Naive thymus-derived CD4-positive, alpha-beta T cell (primary cell): ENCODE measurements around the gene UBE2G1. TPM values are rescaled to one million over a fixed set of nuclear protein-coding genes. Genes with fewer than 3 reads are reported as not detected.

Experiments used
- ATAC-seq: fragments of 150-1000 bp; cut with Tn5 transposase; 2 replicates; pipeline ENCODE4 v1.10.0; 2021; ENCODE audit warnings: mild to moderate bottlenecking, moderate library complexity
- CTCF ChIA-PET: fragments of 350-600 bp; sonication (Branson Sonifier 250); formaldehyde crosslinking; loops from one replicate; lab custom pipeline; 2021; ENCODE audit warnings: antibody characterized with exemption; lab: Charles Lee
- POLR2A ChIA-PET: fragments of 350-600 bp; sonication (Branson Sonifier 250); formaldehyde crosslinking; loops from one replicate; lab custom pipeline; 2021; ENCODE audit warnings: antibody characterized with exemption, inconsistent platforms; lab: Charles Lee
- DNase-seq, 9 donors: peaks; one replicate each; pipeline versions ENCODE4 v3.0.0 to v3.0.0-alpha.2; 2020 to 2022; ENCODE audit warnings: mixed read lengths in 1 of 9
- H3K27ac ChIP-seq: one replicate; pipeline ENCODE4 v1.7.0; 2013; ENCODE audit warnings: mild to moderate bottlenecking, low read depth, low read length, moderate library complexity
- H3K27me3 ChIP-seq, 2 donors: one replicate each; pipeline ENCODE4 v1.7.0; 2013; ENCODE audit warnings: low read length in 2 of 2, mild to moderate bottlenecking in 2 of 2, moderate library complexity in 2 of 2; ENCODE audit not compliant: control insufficient read depth in 2 of 2, insufficient read depth in 2 of 2
- H3K36me3 ChIP-seq, 3 experiments: 1 replicate in 2 of 3; 2 replicates in 1 of 3; pipeline ENCODE4 v1.7.0; 2013; ENCODE audit warnings: low read length in 3 of 3, mild to moderate bottlenecking in 3 of 3, moderate library complexity in 1 of 3; ENCODE audit not compliant: insufficient read depth in 3 of 3, control insufficient read depth in 2 of 3
- H3K4me1 ChIP-seq, 2 donors: one replicate each; pipeline ENCODE4 v1.7.0; 2013; ENCODE audit warnings: low read length in 2 of 2, mild to moderate bottlenecking in 2 of 2, moderate library complexity in 1 of 2; ENCODE audit not compliant: control insufficient read depth in 2 of 2, insufficient read depth in 2 of 2
- H3K4me3 ChIP-seq: 2 replicates; pipeline ENCODE4 v1.7.0; 2013; ENCODE audit warnings: mild to moderate bottlenecking, low read length
- H3K9me3 ChIP-seq, 3 experiments: 1 replicate in 2 of 3; 2 replicates in 1 of 3; pipeline ENCODE4 v1.7.0; 2013; ENCODE audit warnings: low read length in 3 of 3; ENCODE audit not compliant: control insufficient read depth in 2 of 3
- H3K27ac Mint-ChIP-seq, 9 donors: one replicate each; pipeline ENCODE4 v1.8.0; 2020 to 2022; ENCODE audit warnings: mixed read lengths in 9 of 9, mild to moderate bottlenecking in 8 of 9, moderate library complexity in 5 of 9, inconsistent platforms in 2 of 9
- H3K27me3 Mint-ChIP-seq, 5 donors: one replicate each; pipeline ENCODE4 v1.8.0; 2021 to 2022; ENCODE audit warnings: mixed read lengths in 5 of 5, mild to moderate bottlenecking in 1 of 5
- H3K36me3 Mint-ChIP-seq, 5 donors: one replicate each; pipeline ENCODE4 v1.8.0; 2020 to 2022; ENCODE audit warnings: mixed read lengths in 5 of 5, mild to moderate bottlenecking in 3 of 5, inconsistent platforms in 1 of 5
- H3K4me1 Mint-ChIP-seq, 7 donors: one replicate each; pipeline ENCODE4 v1.8.0; 2020 to 2022; ENCODE audit warnings: mixed read lengths in 7 of 7, mild to moderate bottlenecking in 3 of 7, inconsistent platforms in 1 of 7
- H3K4me3 Mint-ChIP-seq, 10 donors: one replicate each; pipeline ENCODE4 v1.8.0; 2020 to 2022; ENCODE audit warnings: mild to moderate bottlenecking in 10 of 10, mixed read lengths in 10 of 10, moderate library complexity in 6 of 10, inconsistent platforms in 2 of 10
- H3K9me3 Mint-ChIP-seq, 11 donors: one replicate each; pipeline ENCODE4 v1.8.0; 2020 to 2022; ENCODE audit warnings: mixed read lengths in 11 of 11, mild to moderate bottlenecking in 4 of 11, inconsistent platforms in 1 of 11, moderate library complexity in 1 of 11
- intact Hi-C, 2 donors: fragments of 100-400 bp; cut with micrococcal nuclease; formaldehyde crosslinking; loops; one replicate each; pipeline ENCODE4 v1.15.1; 2023
- polyA plus RNA-seq, 2 donors: library from polyadenylated mRNA; unstranded; fragments of 300-500 nt; fragmentation: Illumina TruSeq; gene quantifications; one replicate each; pipeline ENCODE4 v1.2.3, GENCODE V29; 2021
- total RNA-seq, 6 experiments: library from RNA in 5 of 6; stranded (reverse) in 5 of 6; gene quantifications; 1 replicate in 5 of 6; 2 replicates in 1 of 6; pipeline ENCODE4 v1.2.3 and lab custom pipeline; 2021 to 2026

Gene UBE2G1
- total and polyA plus RNA-seq, 7 experiments from 2014 or later = 50.1 to 68.9 (median 56.6) TPM

DNA sequence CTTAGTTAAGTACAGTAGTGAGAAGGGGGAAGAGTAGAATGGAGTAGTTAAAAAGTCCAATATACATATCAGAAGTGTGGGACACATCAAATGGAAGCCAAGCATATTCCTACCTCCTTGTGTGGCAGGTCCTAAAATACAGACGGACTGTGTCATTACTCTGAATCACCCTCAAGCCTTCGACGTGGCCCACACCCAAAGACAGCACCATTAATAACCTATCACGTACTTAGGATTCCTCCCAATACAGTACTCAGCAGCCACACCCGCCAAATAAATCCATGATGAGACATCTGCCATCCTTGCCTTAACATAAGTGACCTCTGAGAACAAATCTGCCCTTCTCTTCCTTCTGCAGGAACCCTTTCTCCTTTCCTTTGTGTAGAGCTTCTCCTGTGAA lies 38.9 kb downstream of the UBE2G1 start:
- Mint-ChIP-seq H3K27me3 (no peaks in the 10 kb centered on the region), H3K27ac (peak overlapping the region in 3 of 9 donors; percentile 9 to 24 (median 11)), H3K9me3 (peaks cover 0 to 24% (median 7%) of the 10 kb centered on the region in 11 donors), H3K36me3 (peaks cover 0 to 41% (median 31%) of the 10 kb centered on the region in 5 donors), H3K4me1 (peaks cover 11 to 66% (median 59%) of the 10 kb centered on the region in 7 donors), H3K4me3 (no peak overlapping the region)
- H3K36me3 ChIP-seq = no peaks in the 10 kb centered on the region
- H3K9me3 ChIP-seq = no peaks in the 10 kb centered on the region
- H3K4me3 ChIP-seq = no peak overlapping the region
- ATAC-seq = no peak
- ChIA-PET POLR2A (no interaction called here), CTCF (no interaction called here)
- intact Hi-C loops = no loop called here
- peaks cover 0 to 3% of the 10 kb centered on the region in 2 donors for H3K4me1 ChIP-seq
- H3K27ac ChIP-seq = no peak overlapping the region
- DNase-seq = no peak
- H3K27me3 ChIP-seq = no peaks in the 10 kb centered on the region

- Mint-ChIP-seq H3K36me3 (peaks cover 0 to 45% (median 31%) of the 10 kb centered on the region in 5 donors), H3K4me1 (peaks cover 11 to 66% (median 62%) of the 10 kb centered on the region in 7 donors), H3K4me3 (no peak overlapping the region), H3K9me3 (peaks cover 0 to 24% (median 7%) of the 10 kb centered on the region in 11 donors), H3K27me3 (no peaks in the 10 kb centered on the region), H3K27ac (no peak overlapping the region)
- no peak overlapping the region for H3K27ac ChIP-seq
- ATAC-seq (no peak), DNase-seq (no peak)
- H3K27me3 ChIP-seq = no peaks in the 10 kb centered on the region
- H3K9me3 ChIP-seq = no peaks in the 10 kb centered on the region
- H3K4me3 ChIP-seq = no peak overlapping the region
- peaks cover 0 to 3% of the 10 kb centered on the region in 2 donors for H3K4me1 ChIP-seq
- POLR2A ChIA-PET = no interaction called here
- intact Hi-C loops = no loop called here
- H3K36me3 ChIP-seq = no peaks in the 10 kb centered on the region
- CTCF ChIA-PET = no interaction called here
These were observed 39.9 kb downstream of the UBE2G1 start for GRCh38 chr17:4326608-4327007.

DNA sequence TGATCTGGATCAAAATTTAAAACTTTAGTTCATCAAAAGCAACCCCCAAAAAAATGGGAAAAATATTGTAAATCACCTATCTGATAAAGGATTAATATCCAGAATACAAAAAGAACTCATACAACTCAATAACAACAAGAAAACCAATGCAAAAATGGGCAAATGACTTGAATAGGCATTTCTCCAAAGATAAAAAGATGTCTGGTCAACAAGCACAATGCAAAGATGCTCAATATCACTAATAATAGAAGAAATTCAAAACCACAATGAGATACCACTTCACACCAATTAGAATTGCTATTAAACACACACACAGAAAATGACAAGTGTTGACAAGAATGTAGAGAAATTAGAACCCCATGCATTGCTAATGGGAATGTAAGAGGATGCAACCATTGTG lies 40.4 kb downstream of the UBE2G1 start:
- intact Hi-C loops = no loop called here
- no peak for ATAC-seq
- Histone ChIP-seq H3K36me3 (no peaks in the 10 kb centered on the region), H3K27me3 (no peaks in the 10 kb centered on the region), H3K4me3 (no peak overlapping the region), H3K27ac (no peak overlapping the region), H3K9me3 (no peaks in the 10 kb centered on the region), H3K4me1 (peaks cover 0 to 3% of the 10 kb centered on the region in 2 donors)
- POLR2A ChIA-PET = no interaction called here
- no peak for DNase-seq
- H3K4me1 Mint-ChIP-seq = peaks cover 15 to 68% (median 62%) of the 10 kb centered on the region in 7 donors
- CTCF ChIA-PET = no interaction called here
- H3K27ac Mint-ChIP-seq = peak overlapping the region in 1 of 9 donors; percentile 6
- H3K9me3 Mint-ChIP-seq = peaks cover 0 to 24% (median 7%) of the 10 kb centered on the region in 11 donors
- H3K4me3 Mint-ChIP-seq = no peak overlapping the region
- H3K27me3 Mint-ChIP-seq = no peaks in the 10 kb centered on the region
- H3K36me3 Mint-ChIP-seq = peaks cover 0 to 46% (median 31%) of the 10 kb centered on the region in 5 donors

GRCh38 chr17:4324463-4324862 lies 42.0 kb downstream of the UBE2G1 start:
- Histone ChIP-seq H3K27ac (no peak overlapping the region), H3K4me1 (peaks cover 0 to 3% of the 10 kb centered on the region in 2 donors), H3K9me3 (no peaks in the 10 kb centered on the region), H3K27me3 (no peaks in the 10 kb centered on the region), H3K4me3 (no peak overlapping the region), H3K36me3 (no peaks in the 10 kb centered on the region)
- ATAC-seq = no peak
- intact Hi-C loops = no loop called here
- ChIA-PET CTCF (no interaction called here), POLR2A (no interaction called here)
- H3K4me3 Mint-ChIP-seq = no peak overlapping the region
- no peak for DNase-seq
- H3K9me3 Mint-ChIP-seq = peaks cover 0 to 24% (median 7%) of the 10 kb centered on the region in 11 donors
- H3K27ac Mint-ChIP-seq = no peak overlapping the region
- peaks cover 0 to 42% (median 26%) of the 10 kb centered on the region in 5 donors for H3K36me3 Mint-ChIP-seq
- H3K4me1 Mint-ChIP-seq = peaks cover 16 to 67% (median 64%) of the 10 kb centered on the region in 7 donors
- no peaks in the 10 kb centered on the region for H3K27me3 Mint-ChIP-seq

DNA sequence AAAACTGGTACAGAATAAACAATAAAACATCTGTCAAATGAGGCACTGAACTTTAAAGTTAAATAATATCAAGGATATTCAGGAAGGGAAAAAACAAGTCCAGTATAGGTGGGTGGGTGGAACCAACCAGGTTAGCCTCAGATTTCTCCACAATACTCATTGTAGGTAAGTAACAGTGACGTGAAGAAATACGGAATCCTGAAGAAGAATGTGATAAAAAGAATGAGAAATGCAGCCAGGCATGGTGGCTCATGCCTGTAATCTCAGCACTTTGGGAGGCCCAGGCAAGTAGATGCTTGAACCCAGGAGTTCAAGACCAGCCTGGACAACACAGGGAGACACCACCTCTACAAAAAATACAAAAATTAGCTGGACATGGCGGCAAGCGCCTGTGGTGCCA lies 47.3 kb downstream of the UBE2G1 start:
- ATAC-seq = no peak
- POLR2A ChIA-PET = no interaction called here
- Mint-ChIP-seq H3K9me3 (no peaks in the 10 kb centered on the region), H3K4me3 (no peak overlapping the region), H3K27ac (peak overlapping the region in 4 of 9 donors; percentile 22 to 59 (median 39)), H3K4me1 (peaks cover 26 to 86% (median 78%) of the 10 kb centered on the region in 7 donors), H3K27me3 (no peaks in the 10 kb centered on the region), H3K36me3 (peaks cover 0 to 13% (median 0%) of the 10 kb centered on the region in 5 donors)
- Histone ChIP-seq H3K9me3 (no peaks in the 10 kb centered on the region), H3K4me3 (no peak overlapping the region), H3K27me3 (no peaks in the 10 kb centered on the region), H3K4me1 (peaks cover 0 to 4% of the 10 kb centered on the region in 2 donors), H3K27ac (no peak overlapping the region), H3K36me3 (no peaks in the 10 kb centered on the region)
- intact Hi-C loops = no loop called here
- no peak for DNase-seq
- CTCF ChIA-PET = no interaction called here

GRCh38 chr17:4318596-4318995 lies 47.9 kb downstream of the UBE2G1 start:
- POLR2A ChIA-PET = no interaction called here

GRCh38 chr17:4318186-4318585 lies 48.3 kb downstream of the UBE2G1 start:
- Histone ChIP-seq H3K27me3 (no peaks in the 10 kb centered on the region), H3K9me3 (no peaks in the 10 kb centered on the region), H3K36me3 (no peaks in the 10 kb centered on the region), H3K4me1 (peaks cover 8 to 10% of the 10 kb centered on the region in 2 donors), H3K4me3 (no peak overlapping the region), H3K27ac (no peak overlapping the region)
- peaks cover 0 to 13% (median 0%) of the 10 kb centered on the region in 5 donors for H3K36me3 Mint-ChIP-seq
- H3K27me3 Mint-ChIP-seq = no peaks in the 10 kb centered on the region
- DNase-seq = no peak
- intact Hi-C loops = no loop called here
- H3K27ac Mint-ChIP-seq = peak overlapping the region in 4 of 9 donors; percentile 1 to 66 (median 52)
- ATAC-seq = no peak
- H3K4me1 Mint-ChIP-seq = peaks cover 35 to 86% (median 78%) of the 10 kb centered on the region in 7 donors
- no peaks in the 10 kb centered on the region for H3K9me3 Mint-ChIP-seq
- POLR2A ChIA-PET = no interaction called here
- no peak overlapping the region for H3K4me3 Mint-ChIP-seq
- CTCF ChIA-PET = no interaction called here

More at GRCh38 chr17:4318596-4318995, 47.9 kb downstream of the UBE2G1 start:
- no peaks in the 10 kb centered on the region for H3K9me3 Mint-ChIP-seq
- CTCF ChIA-PET = no interaction called here
- intact Hi-C loops = no loop called here
- no peaks in the 10 kb centered on the region for H3K27me3 ChIP-seq
- no peak overlapping the region for H3K4me3 Mint-ChIP-seq
- H3K4me1 Mint-ChIP-seq = peaks cover 31 to 86% (median 78%) of the 10 kb centered on the region in 7 donors
- no peaks in the 10 kb centered on the region for H3K9me3 ChIP-seq
- H3K27ac Mint-ChIP-seq = peak overlapping the region in 4 of 9 donors; percentile 32 to 59 (median 51)
- peaks cover 0 to 13% (median 0%) of the 10 kb centered on the region in 5 donors for H3K36me3 Mint-ChIP-seq
- DNase-seq (no peak), ATAC-seq (no peak)
- H3K27ac ChIP-seq = no peak overlapping the region
- H3K36me3 ChIP-seq = no peaks in the 10 kb centered on the region
- H3K4me1 ChIP-seq = peaks cover 5 to 6% of the 10 kb centered on the region in 2 donors
- H3K27me3 Mint-ChIP-seq = no peaks in the 10 kb centered on the region
- H3K4me3 ChIP-seq = no peak overlapping the region
